ENCODE data around the gene MYO1B. TPM values are rescaled to one million over a fixed set of nuclear protein-coding genes. Genes with fewer than 3 reads are reported as not detected.

The MYO1B gene
- total and polyA plus RNA-seq, 2 experiments from 2014 or later = 26.4 to 70.6 TPM

GRCh38 chr2:191453761-191454160 lies 208.6 kb downstream of the MYO1B start:
- Histone ChIP-seq H4K20me1 (replicated peaks; ENCODE audit: insufficient read depth) (no peaks in the 10 kb centered on the region), H2AFZ (no peak overlapping the region), H3K27me3 (ENCODE audit: insufficient read depth) (no peaks in the 10 kb centered on the region), H3K4me1 (ENCODE audit: insufficient read depth) (no peaks in the 10 kb centered on the region), H3K79me2 (replicated peaks; ENCODE audit: insufficient read depth) (no peaks in the 10 kb centered on the region), H3K4me3 (no peak overlapping the region), H3K9me2 (ENCODE audit: insufficient read depth) (0 out of 2 replicates have a peak, but pooled peaks cover 3% of the 10 kb centered on the region), H3K36me3 (ENCODE audit: insufficient read depth) (no peaks in the 10 kb centered on the region), H3K27ac (ENCODE audit: low read depth) (no peak overlapping the region), H3K4me2 (no peak overlapping the region), H3F3A (replicated peaks; ENCODE audit: low read depth) (no peaks in the 10 kb centered on the region)
- DNase-seq (ENCODE audit: low spot score) = no peak
- peaks cover 20% of the 10 kb centered on the region for H3K9me3 Mint-ChIP-seq
- peaks cover 5% of the 10 kb centered on the region; the same call in 2 of the 3 replicates for H3K36me3 Mint-ChIP-seq (ENCODE audit: low read depth)
- no peak for ATAC-seq
- no peak overlapping the region for H3K4me3 Mint-ChIP-seq
- H3K27ac Mint-ChIP-seq = no peak overlapping the region
- H3K27me3 Mint-ChIP-seq (ENCODE audit: insufficient read depth, low read depth, poor library complexity) = no peaks in the 10 kb centered on the region
- TF ChIP-seq ETS1 (IDR thresholded peaks at IDR 0.05) (no peak), ZNF114 (CRISPR knock-in tag; IDR thresholded peaks at IDR 0.05) (no peak), REST (IDR thresholded peaks at IDR 0.05; ENCODE audit: unreplicated experiment) (no peak), STAT1 (IDR thresholded peaks at IDR 0.05; ENCODE audit: unreplicated experiment) (no peak), EZH2 (IDR thresholded peaks at IDR 0.05; ENCODE audit: low read depth, unreplicated experiment) (no peak), ZNF331 (CRISPR knock-in tag; IDR thresholded peaks at IDR 0.05; ENCODE audit: low read depth) (no peak), CREB1 (CRISPR knock-in tag; IDR thresholded peaks at IDR 0.05; ENCODE audit: low read depth) (no peak), EZH2phosphoT487 (IDR thresholded peaks at IDR 0.05; ENCODE audit: unreplicated experiment) (no peak), POLR2AphosphoS5 (IDR thresholded peaks at IDR 0.05; ENCODE audit: low read depth) (no peak), ZNF462 (CRISPR knock-in tag; IDR thresholded peaks at IDR 0.05) (no peak), JUNB (IDR thresholded peaks at IDR 0.05; ENCODE audit: unreplicated experiment) (no peak), NANOG (IDR thresholded peaks at IDR 0.05; ENCODE audit: borderline replicate concordance) (no peak), CTCF (conservative IDR thresholded peaks at IDR 0.05; ENCODE audit: low read depth in 2 of 2) (no peak)
- no peaks in the 10 kb centered on the region for H3K4me1 Mint-ChIP-seq
